H1 (cell line): ENCODE measurements around the gene SPATA13. TPM values are rescaled to one million over a fixed set of nuclear protein-coding genes. Genes with fewer than 3 reads are reported as not detected.

Experiments used
- RXRA ChIP-seq: IDR thresholded peaks from 2 replicates; pipeline ENCODE4 v1.6.1; 2011; ENCODE audit warnings: low read depth, mild to moderate bottlenecking, low read length, moderate library complexity; ENCODE audit not compliant: insufficient read depth
- polyA plus RNA-seq, 7 experiments: library from polyadenylated mRNA; depleted of rRNA in 3 of 7; stranded (reverse) in 5 of 7; unstranded in 2 of 7; fragments of >200 nt in 5 of 7; fragments of 200-250 nt in 2 of 7; gene quantifications; 1 replicate in 5 of 7; 2 replicates in 1 of 7; 4 replicates in 1 of 7; pipeline versions ENCODE4 v1.2.1 to v1.2.3, GENCODE V29; 2011 to 2013; ENCODE audit warnings: missing spikeins in 2 of 7, mixed read lengths in 2 of 7
- total RNA-seq: library from RNA; stranded (reverse); fragmentation: NEBNext Ultra II Directional; extraction: Animal tissue kit (Norgen Biotek cat#: 25700); gene quantifications from 2 replicates; pipeline ENCODE4 v1.2.1, GENCODE V29; 2021

Gene SPATA13
- total and polyA plus RNA-seq, 2 of the 8 experiments (the other 6 are each of a cell fraction or from before 2014, with no cell fraction given): 12.6 to 30.9 TPM

DNA sequence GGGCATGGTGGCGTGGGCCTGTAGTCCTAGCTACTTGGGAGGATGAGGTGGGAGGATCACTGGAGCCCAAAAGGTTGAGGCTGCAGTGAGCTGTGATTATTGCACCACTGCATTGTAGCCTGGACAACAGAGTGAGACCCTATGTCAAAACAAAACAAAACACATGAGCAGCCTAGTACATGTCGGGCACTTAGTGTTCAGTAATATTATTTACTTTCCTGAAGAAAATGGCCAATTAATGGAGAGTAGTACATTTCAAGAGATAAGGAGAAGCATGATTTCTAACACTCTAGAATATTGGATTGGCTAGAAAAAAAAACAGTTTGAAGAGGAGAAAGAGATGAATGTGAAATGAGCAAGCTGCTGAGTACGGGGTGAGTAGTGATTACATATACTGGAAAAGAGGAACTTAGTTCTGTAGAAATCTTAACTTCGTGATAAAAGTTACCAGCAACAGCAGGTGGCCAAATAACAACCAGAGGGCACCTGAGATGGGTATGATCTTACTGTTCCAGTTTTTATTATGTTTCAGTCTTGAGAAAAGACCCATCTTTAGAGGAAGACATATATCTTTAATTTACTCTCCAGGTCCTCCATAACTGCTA, 36.2 kb downstream of the SPATA13 start (continued):
- TF ChIP-seq RXRA: no peak
